LNCaP clone FGC (cell line): Measurements from ENCODE around the gene SRPK2.

Source experiments
- DNase-seq: peaks from one replicate; pipeline ENCODE4 v3.0.0-alpha.2; 2011; ENCODE audit warnings: low read depth
- H3K4me3 ChIP-seq: 2 replicates; pipeline ENCODE4 v1.5.1; 2011; ENCODE audit warnings: mild to moderate bottlenecking, low read depth, low read length, control low read depth
- TF ChIP-seq, protein P1 (sequence below): IDR thresholded peaks from 2 replicates; pipeline ENCODE4 v1.5.1; 2012; ENCODE audit warnings: mild to moderate bottlenecking; ENCODE audit not compliant: control insufficient read depth, insufficient read depth; ENCODE audit errors: extremely low read depth

The SRPK2 gene

DNA sequence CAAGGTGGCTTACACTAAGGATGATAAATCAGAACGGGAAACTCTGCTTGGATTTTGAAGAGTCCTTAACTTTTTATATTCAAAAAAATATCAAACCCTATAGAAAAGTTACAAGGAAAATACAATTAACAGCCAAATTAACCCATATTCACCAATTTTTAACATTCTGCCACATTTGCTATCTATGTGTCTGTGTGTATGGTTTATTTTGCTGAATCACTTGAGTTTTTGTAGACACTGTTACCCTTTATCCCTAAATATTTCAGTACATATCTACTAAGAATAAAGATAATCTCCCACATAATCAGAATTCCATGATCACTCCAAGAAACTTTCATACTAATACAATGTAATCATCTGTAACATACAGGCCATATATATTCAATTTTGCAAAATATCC, 1.2 kb upstream of the SRPK2 start:
- no peak overlapping the region for H3K4me3 ChIP-seq
- DNase-seq = no peak
- TF ChIP-seq, protein P1, sequence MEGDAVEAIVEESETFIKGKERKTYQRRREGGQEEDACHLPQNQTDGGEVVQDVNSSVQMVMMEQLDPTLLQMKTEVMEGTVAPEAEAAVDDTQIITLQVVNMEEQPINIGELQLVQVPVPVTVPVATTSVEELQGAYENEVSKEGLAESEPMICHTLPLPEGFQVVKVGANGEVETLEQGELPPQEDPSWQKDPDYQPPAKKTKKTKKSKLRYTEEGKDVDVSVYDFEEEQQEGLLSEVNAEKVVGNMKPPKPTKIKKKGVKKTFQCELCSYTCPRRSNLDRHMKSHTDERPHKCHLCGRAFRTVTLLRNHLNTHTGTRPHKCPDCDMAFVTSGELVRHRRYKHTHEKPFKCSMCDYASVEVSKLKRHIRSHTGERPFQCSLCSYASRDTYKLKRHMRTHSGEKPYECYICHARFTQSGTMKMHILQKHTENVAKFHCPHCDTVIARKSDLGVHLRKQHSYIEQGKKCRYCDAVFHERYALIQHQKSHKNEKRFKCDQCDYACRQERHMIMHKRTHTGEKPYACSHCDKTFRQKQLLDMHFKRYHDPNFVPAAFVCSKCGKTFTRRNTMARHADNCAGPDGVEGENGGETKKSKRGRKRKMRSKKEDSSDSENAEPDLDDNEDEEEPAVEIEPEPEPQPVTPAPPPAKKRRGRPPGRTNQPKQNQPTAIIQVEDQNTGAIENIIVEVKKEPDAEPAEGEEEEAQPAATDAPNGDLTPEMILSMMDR = no peak

DNA sequence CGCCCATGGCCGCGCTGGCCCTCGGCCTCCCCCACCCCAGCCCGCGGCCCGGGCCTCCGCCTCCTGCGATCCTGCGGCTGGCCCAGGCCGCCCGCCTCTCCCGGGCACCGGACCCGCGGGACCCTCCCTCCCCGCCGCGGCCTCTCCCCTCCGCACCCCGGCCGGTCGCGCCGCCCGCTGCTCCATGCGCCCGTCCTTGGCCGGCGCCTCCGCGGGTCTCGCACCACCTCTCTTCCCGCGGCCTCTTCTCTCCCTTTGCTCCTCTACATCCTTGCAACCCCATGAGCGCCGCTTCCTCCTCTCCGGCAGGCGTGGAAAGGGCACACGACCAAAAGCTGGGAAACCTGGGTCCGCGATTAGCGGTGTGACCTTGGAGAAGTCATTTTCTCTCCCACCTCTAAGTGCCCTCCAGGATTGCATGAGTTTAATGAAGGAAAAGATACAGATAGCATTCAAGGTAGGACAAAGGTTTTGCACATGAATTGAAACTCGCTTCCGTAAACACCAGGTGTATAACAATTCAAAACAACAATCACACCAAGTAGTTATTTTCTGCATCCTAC, 448 bp upstream of the SRPK2 start:
- H3K4me3 ChIP-seq = peak overlapping the region; percentile 53
- DNase-seq = no peak
- TF ChIP-seq, protein P1 = no peak

DNA sequence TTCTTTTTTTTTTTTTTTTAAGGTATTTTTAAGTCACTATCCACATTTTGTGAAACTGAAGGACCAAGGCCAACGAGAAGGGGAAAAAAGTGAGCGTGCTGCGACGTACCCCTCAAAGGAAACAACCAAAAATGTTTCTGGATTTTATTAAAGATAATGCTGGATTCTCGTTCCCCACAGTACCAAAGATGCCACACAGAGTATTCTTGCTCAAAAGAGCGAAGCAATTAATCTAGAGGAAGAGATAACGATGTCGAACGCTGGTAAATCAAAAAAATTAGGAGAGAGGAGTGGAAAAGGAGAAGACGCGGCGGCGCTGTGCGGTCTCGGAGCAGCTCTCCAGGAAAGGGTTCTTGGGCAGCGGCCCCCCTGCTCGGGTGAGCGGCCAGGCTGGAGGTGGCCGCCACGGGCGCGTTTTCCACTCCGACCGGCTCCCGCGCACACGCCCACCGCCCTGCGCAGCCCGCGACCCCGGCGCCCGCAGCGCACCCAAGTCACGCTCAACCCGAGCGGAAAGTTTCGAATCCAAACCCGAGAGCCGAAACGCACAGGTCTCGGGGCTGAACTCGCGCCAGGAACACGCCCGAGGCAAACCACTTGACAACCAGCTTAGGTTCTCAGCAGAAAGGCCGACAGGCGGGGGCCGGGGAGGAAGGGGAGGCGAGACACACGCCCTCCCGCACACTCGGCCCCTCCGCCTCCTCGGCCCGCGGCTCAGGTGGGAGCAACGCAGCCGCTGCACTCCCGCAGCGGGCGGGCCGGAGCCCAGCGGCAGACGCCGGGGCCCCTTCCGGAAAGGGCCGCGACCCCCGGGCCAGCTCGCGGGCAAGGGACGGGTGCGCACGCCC, 989 bp downstream of the SRPK2 start:
- TF ChIP-seq, protein P1 = no peak
- DNase-seq = no peak
- peak overlapping the region; percentile 74 for H3K4me3 ChIP-seq

DNA sequence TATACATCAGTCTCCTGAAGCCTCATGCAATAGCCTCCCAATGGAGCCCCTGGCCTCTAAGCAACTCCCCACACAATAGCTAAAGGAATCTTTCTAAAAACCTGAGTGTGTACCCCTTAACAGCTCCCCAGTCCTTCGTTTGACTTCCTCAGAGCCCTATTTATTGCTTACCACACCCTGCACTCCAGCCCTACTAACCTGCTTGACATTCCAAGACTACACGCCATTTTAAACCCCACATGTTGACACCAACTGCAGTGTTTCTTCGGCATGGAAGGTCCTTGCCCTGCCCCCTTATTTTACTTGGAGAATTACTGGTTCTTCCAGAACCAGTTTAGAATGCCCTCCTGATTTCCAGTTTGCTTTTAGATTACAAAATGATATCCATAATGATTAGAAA, 10.8 kb downstream of the SRPK2 start:
- no peak overlapping the region for H3K4me3 ChIP-seq
- DNase-seq = no peak
- TF ChIP-seq, protein P1 = no peak

DNA sequence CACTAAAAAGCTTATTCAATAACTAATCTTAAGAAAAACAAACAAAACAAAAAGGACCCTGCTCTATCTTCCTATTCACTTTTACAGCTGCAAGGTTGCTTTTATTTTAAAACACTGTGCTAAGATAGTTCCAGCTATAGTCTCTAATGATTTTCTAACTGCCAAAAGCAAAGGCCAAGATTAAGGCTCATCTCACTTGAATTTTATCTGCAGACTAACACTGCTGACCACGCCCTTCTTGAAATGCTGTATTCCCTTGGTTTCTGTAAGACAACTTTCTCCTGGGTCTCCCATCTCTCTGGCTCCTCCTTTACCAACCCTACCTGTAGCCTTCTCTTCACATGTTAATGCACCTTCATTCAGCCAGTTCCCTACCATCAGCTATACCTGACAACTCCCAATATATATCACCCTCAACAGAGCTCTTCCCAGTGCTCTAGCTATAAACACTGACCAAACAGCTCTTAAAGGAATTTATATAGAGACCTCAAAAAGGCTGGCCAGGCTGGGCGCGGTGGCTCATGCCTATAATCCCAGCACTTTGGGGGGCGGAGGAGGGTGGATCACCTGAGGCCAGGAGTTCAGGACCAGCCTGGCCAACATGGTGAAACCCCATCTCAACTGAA, 11.7 kb downstream of the SRPK2 start:
- DNase-seq = no peak
- no peak overlapping the region for H3K4me3 ChIP-seq
- TF ChIP-seq, protein P1 = no peak

DNA sequence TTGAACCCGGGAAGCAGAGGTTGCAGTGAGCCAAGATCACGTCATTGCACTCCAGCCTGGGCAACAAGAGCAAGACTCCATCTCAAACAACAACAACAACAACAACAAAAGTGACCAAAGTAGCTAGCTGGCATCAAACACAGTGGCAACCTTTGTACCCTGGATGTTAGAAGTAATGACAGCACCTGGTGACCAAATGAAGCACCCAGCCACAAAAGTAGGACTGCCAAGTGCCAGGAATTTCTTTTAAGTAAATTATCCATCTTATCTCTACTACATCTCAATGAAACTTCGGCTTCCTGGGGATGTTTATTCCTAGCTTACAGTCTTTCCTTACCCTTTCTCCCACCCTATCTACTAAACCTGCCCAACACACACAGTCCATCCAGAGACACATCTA, 18.8 kb downstream of the SRPK2 start:
- DNase-seq = peak; percentile 32
- TF ChIP-seq, protein P1 = no peak
- H3K4me3 ChIP-seq = no peak overlapping the region
